ENCODE data around the gene UBE2N.

GRCh38 chr12:93379981-93380361 lies 61.8 kb downstream of the UBE2N start:
- TF ChIP-seq CTCF (IDR thresholded peaks at IDR 0.05; ENCODE audit: insufficient read depth, low read length, poor library complexity, severe bottlenecking) (no peak), EZH2phosphoT487 (conservative IDR thresholded peaks at IDR 0.05; ENCODE audit: low read length) (no peak)
